Measurements from ENCODE around the gene IRX6.

The IRX6 gene

DNA sequence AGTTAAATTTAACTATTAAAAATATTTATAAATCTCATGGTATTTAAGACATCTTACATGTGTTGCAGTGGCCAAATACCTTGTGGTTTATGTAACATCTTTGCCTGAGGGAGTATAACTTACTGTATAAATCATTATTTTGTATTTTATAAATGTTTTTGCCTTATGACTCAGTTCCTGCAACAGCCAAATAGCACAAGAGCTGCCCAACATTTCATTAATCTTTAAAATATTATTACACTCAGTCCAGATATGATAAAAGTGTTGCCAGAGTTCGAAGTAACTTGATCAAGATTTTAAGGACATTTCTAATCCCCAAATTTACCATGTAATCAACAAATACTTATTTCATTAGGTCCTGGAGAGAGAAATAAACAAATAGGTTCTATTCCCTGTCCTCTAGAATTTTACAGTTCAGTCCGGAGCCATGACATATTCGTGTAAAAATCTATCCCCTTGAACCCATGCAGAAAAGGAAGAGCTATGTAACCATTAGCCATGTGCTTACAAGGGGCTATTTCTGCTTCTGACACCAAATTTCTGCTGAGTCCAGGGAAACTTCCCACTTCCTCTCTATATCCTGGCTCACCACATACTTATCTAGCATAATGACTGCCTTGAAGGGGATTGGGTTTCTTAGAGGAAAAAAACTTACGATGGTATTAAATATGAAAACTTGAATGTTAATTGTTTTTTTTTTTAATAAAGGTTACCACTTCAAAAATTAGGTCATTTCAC, 44.0 kb downstream of the IRX6 start:
- FAIRE-seq = no peak

DNA sequence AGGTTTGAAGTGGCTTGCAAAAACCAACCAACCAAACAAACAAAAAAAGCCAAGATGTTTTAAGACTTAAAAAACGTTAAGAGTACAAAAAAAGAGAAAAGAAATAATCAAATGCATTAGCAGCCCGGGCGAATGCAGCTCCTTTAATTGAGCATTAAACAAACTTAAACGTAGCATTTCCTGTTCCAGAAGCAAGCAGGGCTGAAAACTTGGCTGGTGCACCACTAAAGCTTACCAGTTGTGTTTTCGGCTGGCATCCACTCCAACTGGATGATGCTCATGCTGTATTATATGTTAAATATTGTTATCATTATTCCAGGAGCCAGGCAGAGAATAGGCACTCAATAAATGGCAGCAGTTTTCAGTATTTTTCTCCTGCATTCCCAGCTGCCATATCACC, 45.1 kb downstream of the IRX6 start:
- FAIRE-seq = no peak

DNA sequence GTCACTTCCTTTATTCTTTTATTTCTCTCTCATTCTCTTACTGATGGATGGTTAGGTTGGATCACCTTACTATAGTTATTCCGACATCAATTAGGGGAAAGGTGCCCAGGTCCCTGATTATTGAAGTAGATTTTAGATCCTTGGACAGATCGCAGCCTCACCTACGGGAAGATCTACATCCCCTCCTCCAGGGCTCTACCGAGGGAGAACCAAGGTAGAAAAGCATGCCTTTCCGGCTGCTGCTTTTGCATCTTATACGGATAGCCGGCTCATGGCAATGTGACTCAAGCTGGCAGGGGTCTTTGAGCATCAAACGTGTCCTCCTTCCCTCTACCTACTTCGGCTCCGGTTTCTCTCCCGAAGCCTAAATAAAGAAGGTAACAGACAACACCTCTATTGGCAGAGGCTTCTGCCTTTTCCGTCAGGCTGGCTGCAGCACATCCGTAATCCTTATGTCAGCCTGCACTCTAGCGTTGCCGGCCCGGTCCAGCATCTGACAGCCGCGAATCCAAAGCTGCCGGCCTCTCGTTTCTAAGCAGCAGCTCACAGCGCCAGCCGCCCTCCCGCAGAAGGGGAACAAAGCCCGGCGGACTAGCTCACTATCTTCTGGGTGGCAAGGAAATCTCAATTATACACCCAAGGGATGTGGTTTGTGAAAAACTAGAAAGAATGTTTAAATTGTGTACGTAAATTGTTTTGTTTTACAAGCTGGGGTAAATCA, 46.9 kb downstream of the IRX6 start:
- FAIRE-seq = no peak

DNA sequence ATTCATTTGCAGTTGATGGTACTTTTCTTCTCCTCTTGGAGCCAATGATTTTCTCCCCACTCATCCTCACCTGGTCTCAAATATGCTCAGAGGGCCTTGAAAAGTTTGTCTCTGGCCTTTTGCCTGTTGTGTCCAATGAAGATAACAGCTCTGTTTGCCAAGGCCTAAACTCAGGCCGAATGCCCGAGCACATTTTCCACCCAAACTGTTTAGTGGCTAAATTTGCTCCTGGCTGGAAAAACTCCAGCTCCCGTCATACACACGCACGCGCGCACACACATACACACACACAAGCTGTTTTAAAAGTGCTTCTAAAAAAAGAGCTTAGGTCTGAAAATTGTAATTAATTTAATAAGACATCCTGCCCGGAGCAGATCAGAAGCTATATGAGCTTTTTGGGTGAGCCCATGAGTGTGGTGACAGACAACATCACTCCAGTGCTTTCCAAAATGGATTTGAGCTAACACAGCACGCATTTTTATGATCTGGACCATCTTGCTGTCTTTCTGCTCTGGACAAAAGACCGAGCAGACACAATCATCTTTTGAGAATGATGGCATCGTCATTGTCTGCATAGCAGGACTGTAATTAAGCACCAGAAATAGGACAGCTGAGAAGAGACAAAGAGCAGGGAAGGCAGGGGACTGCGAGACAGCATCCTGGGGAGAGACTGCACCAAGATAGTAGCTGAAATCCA, 48.9 kb downstream of the IRX6 start:
- FAIRE-seq = no peak

DNA sequence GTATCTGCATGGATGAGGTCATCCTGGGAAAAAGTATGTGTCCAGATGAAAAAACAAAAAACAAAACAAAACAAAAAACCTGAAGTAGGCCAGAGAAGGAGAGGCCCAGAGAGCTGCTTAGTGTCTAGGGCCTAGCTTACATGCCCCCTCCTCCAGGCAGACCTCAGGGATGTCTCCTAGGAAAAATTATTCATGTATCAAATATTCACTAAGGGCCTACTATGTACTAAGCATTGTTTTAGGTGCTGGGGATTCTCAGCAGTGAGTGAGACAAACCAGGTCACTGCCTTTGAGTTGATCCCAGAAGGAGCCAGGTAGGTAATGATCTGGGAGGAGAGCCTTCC, 49.5 kb downstream of the IRX6 start:
- no peak for FAIRE-seq

DNA sequence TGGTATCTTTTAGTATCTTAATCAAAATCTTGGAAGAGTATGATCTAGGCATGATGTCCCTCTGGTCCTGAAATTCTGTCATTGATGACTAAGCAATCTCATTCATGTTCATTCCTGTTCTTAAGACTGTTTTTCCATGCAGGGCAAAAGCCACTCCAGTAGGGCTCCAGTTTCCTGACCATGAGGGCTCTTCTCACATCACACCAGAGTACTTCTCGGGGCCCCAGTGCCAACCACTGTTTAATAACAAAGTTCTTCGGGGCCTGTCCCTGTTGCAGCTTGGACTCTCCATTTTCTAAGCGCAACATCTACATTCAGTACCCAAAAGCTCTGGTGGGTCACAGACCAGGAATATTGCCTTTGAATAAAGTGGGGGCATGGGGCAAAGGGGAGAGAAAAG, 52.0 kb downstream of the IRX6 start:
- no peak for FAIRE-seq

DNA sequence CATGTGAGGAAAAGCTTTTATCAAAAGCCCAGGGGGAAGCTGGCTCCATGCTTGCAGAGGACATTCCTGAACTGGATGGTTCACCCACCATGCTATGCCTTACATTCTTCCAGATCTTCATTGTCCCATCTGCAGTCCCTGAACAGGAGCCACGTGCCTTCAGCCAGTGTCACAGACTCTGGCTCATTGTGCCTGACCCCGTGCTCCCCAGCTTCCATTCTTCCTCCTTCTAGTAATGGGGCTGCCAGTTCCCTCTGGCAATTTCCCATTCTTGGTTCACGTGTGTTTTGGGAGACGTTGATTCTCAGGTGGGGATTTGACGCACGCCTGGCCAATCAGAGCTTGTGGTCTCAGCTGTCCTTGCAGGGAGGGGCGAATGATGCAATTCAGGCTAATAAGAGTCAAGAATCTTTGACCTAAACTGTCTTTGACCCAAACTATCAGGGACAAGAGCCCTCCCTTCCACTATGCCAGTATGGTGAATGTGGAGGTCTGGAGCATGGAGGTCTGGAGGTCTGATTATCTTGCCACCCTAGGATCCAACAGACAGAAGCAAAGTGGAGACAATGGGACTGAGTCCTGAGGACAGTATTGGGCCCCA, 52.7 kb downstream of the IRX6 start:
- no peak for FAIRE-seq

DNA sequence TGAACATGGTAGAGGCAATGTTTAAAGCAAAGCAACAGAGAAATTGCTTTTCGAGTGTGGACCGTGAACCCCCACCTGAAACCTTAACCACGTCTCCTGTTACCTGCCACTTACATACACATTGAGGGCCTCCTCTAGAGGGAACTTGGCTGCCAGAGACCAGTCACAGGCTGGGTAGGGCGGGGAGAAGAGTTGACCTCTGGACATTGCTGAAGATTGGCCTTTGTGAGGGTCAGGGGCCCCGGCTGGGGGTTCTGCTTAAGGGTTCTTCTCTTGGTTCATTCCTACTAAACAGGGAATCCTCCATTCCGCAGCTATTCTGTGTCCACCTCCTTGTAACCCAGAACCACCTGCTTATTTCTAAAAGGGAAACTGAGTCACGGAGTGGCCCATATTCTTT, 53.8 kb downstream of the IRX6 start:
- no peak for FAIRE-seq

DNA sequence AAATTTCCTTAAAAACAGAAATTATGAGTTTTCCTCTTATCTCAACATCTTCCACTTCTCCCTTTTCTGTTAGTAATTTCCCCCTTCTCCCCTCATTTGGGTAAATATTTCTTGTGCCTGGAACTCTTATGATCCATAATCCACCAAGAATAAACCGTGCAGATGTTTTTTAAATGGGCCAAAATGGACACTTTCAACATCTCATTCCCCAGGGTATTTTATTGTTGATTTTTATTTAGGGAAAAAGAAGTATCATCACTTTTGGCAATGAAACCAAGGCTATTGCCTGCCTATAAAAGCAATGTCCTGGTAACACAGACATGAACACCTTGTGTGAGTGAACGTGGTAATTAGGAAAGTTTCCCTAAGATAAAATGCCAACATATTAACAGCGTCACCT, 54.6 kb downstream of the IRX6 start:
- no peak for FAIRE-seq

DNA sequence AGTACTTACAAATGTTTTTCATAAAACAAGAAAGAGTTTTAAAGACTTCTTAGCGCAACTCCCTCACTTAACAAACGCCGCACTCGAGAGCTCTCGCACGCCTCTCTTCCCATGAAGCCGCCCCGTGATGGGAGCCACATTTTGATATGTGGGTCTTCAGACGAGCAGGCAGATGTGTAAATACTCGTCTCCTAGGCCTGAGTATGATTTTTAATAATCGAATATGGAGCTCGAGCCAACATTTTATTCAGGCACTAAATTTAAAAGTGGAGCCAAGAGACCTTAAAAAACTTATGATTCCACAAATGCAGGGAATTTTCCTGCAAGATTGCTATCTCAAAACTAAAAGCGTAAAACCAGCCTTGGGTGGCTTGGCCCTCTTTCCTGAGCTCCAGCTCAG, 55.4 kb downstream of the IRX6 start:
- FAIRE-seq = no peak

DNA sequence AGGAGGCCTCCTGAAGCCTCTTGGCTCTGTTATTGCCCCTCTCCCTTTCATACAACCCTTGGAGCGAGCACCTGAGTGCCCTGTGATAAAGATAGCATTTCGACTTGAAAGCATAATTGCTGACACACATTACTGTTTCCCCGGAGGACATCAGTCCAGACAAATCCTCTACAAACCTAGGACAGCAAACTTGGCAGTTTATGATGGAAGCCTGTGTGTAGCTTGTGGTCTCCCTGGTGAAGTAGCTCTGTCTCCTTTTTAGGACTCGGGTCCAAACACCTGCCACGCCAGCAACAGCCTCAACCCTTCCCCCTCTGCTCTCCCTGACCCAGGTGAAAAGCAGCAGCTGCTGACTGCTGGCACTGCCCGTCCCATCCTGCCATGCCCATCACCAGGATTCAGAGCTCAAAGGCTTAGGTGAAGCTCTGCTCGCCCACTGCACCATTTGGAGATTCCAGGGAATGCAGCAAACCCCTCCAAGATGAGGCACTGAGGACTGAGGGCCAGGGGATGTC, 55.9 kb downstream of the IRX6 start:
- no peak for FAIRE-seq
